VCaP (cell line): ENCODE results near the gene HPD.

Experiments used
- H3K27ac ChIP-seq: fragments of 450-650 bp; 2 replicates; pipeline ENCODE4 v1.5.1; 2017
- CTCF ChIP-seq: fragments of 450-650 bp; conservative IDR thresholded peaks from 2 replicates; pipeline ENCODE4 v1.5.1; 2017; ENCODE audit warnings: mild to moderate bottlenecking, moderate library complexity

Gene HPD

GRCh38 chr12:121843236-121843982, 15.2 kb downstream of the HPD start:
- H3K27ac ChIP-seq: no peak overlapping the region; the same call in 1 of the 2 replicates
- TF ChIP-seq CTCF: no peak

GRCh38 chr12:121839993-121840761, 18.5 kb downstream of the HPD start:
- peak overlapping the region; percentile 78 for H3K27ac ChIP-seq
- TF ChIP-seq CTCF: no peak

GRCh38 chr12:121839106-121839992, 19.3 kb downstream of the HPD start:
- peak; percentile 72 for TF ChIP-seq CTCF
- H3K27ac ChIP-seq: peak overlapping the region; percentile 78

- H3K27ac ChIP-seq: no peak overlapping the region
- no peak for TF ChIP-seq CTCF
Observed at GRCh38 chr12:121838126-121838525, 20.5 kb downstream of the HPD start.

- no peak overlapping the region for H3K27ac ChIP-seq
- no peak for TF ChIP-seq CTCF
Observed at GRCh38 chr12:121837680-121838079, 21.0 kb downstream of the HPD start.

GRCh38 chr12:121831571-121832245, 27.0 kb downstream of the HPD start:
- TF ChIP-seq CTCF: no peak
- no peak overlapping the region for H3K27ac ChIP-seq
